Cardiac muscle cell (in vitro differentiated cells and primary cell): Measurements from ENCODE around the gene LRRC25. TPM values are rescaled to one million over a fixed set of nuclear protein-coding genes. Genes with fewer than 3 reads are reported as not detected.
A peak's percentile ranks its signal among the peaks of the same experiment; 100 is the strongest.
"Not testable (repeated sequence)": the region's sequence is repeated elsewhere in the genome, so short reads cannot be mapped to it uniquely, and the experiment has no call there.

ENCODE experiments used
- DNase-seq, 2 donors: peaks; one replicate each; pipeline versions ENCODE4 v3.0.0 to v3.0.0-alpha.2; 2010 to 2017; ENCODE audit warnings: low read depth in 1 of 2, low spot score in 1 of 2
- H3K27ac ChIP-seq: fragments of 200-600 bp; sonication (generic); 2 replicates; pipeline ENCODE4 v1.5.1; 2016
- H3K27me3 ChIP-seq: fragments of 200-600 bp; sonication (generic); 2 replicates; pipeline ENCODE4 v1.6.0; 2016; ENCODE audit warnings: control low read depth
- H3K36me3 ChIP-seq: fragments of 200-600 bp; sonication (generic); 2 replicates; pipeline ENCODE4 v1.5.1; 2016; ENCODE audit warnings: control low read depth
- H3K4me1 ChIP-seq: fragments of 200-600 bp; sonication (generic); 2 replicates; pipeline ENCODE4 v1.8.1; 2017; ENCODE audit warnings: low read depth, mild to moderate bottlenecking, mixed run types
- H3K4me3 ChIP-seq: fragments of 200-600 bp; sonication (generic); 2 replicates; pipeline ENCODE4 v1.5.1; 2016; ENCODE audit warnings: mild to moderate bottlenecking
- H3K9me3 ChIP-seq: fragments of 200-600 bp; sonication (generic); 2 replicates; pipeline ENCODE4 v1.5.1; 2017; ENCODE audit warnings: low read depth, mild to moderate bottlenecking, control low read depth
- polyA plus RNA-seq: library from polyadenylated mRNA; unstranded; fragments of >200 nt; fragmentation: Nextera tagmentation; extraction: Ambion mirVana; gene quantifications from 2 replicates; pipeline ENCODE4 v1.2.1, GENCODE V29; 2016
- total RNA-seq: library from RNA; depleted of rRNA; stranded (reverse); fragments of >200 nt; gene quantifications from 2 replicates; pipeline ENCODE4 v1.2.3, GENCODE V29; 2016
- TF ChIP-seq, protein P1 (sequence below): IDR thresholded peaks from 2 replicates; pipeline ENCODE4 v1.5.1; 2012; ENCODE audit warnings: low read depth, mild to moderate bottlenecking, low read length

LRRC25 gene
- total and polyA plus RNA-seq, 2 experiments from 2014 or later = not detected

DNA sequence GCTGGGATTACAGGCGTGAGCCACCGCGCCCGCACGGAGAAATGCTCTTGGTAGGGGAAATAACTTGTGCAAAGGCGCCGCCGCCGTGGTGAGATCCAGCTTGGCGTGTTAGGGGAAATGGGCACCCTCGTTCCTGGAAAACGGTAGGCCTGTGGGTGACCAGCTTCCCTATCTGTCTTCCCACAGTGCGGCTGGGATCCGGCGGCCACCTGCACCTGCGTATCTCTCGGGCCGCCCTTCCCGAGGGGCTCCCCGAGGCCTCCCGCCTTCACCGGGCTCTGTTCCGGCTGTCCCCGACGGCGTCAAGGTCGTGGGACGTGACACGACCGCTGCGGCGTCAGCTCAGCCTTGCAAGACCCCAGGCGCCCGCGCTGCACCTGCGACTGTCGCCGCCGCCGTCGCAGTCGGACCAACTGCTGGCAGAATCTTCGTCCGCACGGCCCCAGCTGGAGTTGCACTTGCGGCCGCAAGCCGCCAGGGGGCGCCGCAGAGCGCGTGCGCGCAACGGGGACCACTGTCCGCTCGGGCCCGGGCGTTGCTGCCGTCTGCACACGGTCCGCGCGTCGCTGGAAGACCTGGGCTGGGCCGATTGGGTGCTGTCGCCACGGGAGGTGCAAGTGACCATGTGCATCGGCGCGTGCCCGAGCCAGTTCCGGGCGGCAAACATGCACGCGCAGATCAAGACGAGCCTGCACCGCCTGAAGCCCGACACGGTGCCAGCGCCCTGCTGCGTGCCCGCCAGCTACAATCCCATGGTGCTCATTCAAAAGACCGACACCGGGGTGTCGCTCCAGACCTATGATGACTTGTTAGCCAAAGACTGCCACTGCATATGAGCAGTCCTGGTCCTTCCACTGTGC lies 9.1 kb downstream of the LRRC25 start:
- Histone ChIP-seq H3K4me3 (no peak overlapping the region), H3K9me3 (no peaks in the 10 kb centered on the region), H3K27ac (no peak overlapping the region), H3K4me1 (no peaks in the 10 kb centered on the region), H3K36me3 (no peaks in the 10 kb centered on the region), H3K27me3 (peaks cover 20% of the 10 kb centered on the region)
- TF ChIP-seq, protein P1, sequence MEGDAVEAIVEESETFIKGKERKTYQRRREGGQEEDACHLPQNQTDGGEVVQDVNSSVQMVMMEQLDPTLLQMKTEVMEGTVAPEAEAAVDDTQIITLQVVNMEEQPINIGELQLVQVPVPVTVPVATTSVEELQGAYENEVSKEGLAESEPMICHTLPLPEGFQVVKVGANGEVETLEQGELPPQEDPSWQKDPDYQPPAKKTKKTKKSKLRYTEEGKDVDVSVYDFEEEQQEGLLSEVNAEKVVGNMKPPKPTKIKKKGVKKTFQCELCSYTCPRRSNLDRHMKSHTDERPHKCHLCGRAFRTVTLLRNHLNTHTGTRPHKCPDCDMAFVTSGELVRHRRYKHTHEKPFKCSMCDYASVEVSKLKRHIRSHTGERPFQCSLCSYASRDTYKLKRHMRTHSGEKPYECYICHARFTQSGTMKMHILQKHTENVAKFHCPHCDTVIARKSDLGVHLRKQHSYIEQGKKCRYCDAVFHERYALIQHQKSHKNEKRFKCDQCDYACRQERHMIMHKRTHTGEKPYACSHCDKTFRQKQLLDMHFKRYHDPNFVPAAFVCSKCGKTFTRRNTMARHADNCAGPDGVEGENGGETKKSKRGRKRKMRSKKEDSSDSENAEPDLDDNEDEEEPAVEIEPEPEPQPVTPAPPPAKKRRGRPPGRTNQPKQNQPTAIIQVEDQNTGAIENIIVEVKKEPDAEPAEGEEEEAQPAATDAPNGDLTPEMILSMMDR = peak; percentile 92
- peak; percentile 66 to 82 for DNase-seq

DNA sequence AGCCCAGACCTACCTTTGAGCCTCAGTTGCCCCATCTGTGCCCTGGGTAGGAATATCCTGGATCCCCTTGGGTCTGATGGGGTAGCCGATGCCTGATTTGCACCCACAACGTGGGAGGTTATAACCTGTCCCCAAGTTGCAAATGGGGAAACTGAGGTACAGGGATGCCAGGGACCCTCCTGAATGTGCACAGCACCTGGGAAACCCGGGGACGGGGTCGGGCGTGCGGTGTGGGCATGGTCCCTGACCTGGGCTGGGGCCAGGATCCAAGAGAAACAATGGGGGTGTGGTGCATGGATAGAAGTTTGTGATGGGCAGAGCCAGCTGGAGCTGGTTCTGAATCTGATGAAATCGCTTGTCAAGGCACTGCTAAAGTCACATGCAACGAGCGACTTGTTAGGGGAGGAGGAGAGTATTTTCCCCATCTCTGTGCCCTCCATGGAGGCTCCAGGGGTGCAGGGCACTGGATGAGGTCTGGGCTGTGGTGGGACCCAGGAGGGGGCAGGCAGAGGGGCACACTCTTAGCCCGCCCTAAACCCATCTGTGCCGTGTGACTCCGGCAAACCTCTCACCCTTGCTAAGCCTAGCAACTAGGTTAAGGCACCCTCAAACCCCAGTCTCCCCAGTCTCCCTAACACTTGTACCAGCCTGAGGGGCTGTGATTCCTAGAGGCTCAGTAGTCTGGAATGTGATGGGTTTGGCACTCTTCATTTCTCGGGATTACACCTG lies 10.7 kb downstream of the LRRC25 start:
- no peak overlapping the region for H3K4me3 ChIP-seq
- peak in 1 of 2 donors; percentile 69 for DNase-seq
- H3K27ac ChIP-seq = no peak overlapping the region
- H3K9me3 ChIP-seq = no peaks in the 10 kb centered on the region
- peaks cover 20% of the 10 kb centered on the region for H3K27me3 ChIP-seq
- TF ChIP-seq, protein P1 = no peak
- no peaks in the 10 kb centered on the region for H3K4me1 ChIP-seq
- no peaks in the 10 kb centered on the region for H3K36me3 ChIP-seq

DNA sequence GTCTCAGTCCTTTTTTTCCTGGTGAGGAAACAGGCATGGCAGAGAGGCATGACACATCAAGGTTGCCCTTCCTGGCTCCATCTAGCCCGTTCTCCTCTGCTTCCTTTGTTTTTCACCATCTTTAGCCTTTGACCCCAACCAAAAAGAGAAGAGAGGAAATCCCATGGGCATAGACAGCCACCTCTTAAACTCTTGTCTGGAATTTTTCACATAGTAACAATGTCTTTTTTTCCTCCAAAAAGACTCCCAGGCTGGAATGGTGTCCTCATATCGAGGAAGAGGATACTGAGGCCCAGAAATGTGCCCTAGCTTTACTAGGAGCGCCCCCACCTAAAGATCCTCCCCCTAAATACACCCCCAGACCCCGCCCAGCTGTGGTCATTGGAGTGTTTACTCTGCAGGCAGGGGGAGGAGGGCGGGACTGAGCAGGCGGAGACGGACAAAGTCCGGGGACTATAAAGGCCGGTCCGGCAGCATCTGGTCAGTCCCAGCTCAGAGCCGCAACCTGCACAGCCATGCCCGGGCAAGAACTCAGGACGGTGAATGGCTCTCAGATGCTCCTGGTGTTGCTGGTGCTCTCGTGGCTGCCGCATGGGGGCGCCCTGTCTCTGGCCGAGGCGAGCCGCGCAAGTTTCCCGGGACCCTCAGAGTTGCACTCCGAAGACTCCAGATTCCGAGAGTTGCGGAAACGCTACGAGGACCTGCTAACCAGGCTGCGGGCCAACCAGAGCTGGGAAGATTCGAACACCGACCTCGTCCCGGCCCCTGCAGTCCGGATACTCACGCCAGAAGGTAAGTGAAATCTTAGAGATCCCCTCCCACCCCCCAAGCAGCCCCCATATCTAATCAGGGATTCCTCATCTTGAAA lies 11.5 kb downstream of the LRRC25 start, which contains the start of gene GDF15:
Gene GDF15, plus strand, starts transcription at position 484 of the 868 bp plus-strand sequence. Its CDS starts 32 bp downstream, at position 516.
- no peaks in the 10 kb centered on the region for H3K4me1 ChIP-seq
- no peak within 1 kb of the TSS for H3K27ac ChIP-seq
- no peak within 1 kb of the TSS for H3K4me3 ChIP-seq
- TF ChIP-seq, protein P1 = peak; percentile 80
- peaks cover 20% of the 10 kb centered on the region for H3K27me3 ChIP-seq
- no peaks in the 10 kb centered on the region for H3K36me3 ChIP-seq
- H3K9me3 ChIP-seq = no peaks in the 10 kb centered on the region
- peak; percentile 38 to 92 for DNase-seq

DNA sequence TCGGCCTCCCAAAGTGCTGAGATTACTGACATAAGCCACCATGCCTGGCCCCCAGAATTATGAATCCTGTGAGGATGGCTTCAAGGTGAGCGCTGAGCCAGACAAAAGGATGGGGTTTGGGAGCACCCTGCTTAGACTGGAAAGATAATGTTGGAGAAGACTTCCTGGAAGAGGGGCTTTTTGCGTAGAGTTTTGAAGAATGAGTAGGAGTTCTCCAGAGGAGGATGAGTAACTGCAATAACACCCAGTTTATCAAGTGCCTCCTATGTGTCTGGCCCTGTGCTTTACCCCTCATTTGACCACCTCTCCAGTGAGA lies 12.1 kb downstream of the LRRC25 start:
- no peak for DNase-seq
- no peak overlapping the region for H3K4me3 ChIP-seq
- peaks cover 20% of the 10 kb centered on the region for H3K27me3 ChIP-seq
- no peaks in the 10 kb centered on the region for H3K9me3 ChIP-seq
- no peaks in the 10 kb centered on the region for H3K4me1 ChIP-seq
- no peaks in the 10 kb centered on the region for H3K36me3 ChIP-seq
- TF ChIP-seq, protein P1 = no peak
- H3K27ac ChIP-seq = no peak overlapping the region

DNA sequence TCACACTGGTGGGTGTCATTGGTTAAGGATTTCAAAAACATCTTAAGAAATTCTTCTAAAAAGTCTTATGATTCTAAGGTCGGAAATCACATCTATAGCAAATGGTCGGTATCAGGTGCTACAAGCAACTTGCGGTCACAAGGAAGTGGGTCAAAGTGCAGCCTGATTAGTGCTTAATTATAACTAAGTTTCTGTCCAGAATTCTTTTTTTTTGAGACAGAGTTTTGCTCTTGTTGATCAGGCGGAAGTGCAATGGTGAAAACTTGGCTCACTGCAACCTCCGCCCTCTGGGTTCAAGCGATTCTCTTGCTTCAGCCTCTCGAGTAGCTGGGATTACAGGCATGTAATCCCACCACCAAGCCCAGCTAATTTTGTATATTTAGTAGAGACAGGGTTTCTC lies 12.6 kb downstream of the LRRC25 start:
- DNase-seq = no peak
- H3K27ac ChIP-seq = no peak overlapping the region
- H3K9me3 ChIP-seq = no peaks in the 10 kb centered on the region

DNA sequence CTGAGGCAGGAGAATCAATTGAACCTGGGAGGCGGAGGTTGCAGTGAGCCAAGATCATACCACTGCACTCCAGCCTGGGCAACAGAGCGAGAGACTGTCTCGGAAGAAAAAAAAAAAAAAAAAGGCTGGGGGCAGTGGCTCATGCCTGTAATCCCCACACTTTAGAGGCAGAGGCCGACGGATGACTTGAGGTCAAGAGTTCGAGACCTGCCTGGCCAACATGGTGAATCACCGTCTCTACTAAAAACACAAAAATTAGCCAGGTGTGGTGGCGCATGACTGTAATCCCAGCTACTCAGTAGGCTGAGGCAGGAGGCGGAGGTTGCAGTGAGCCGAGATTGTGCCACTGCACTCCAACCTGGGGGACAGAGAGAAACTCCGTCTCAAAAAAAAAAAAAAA lies 13.8 kb downstream of the LRRC25 start:
- not testable (repeated sequence) for DNase-seq

More for the DNA sequence above, 12.6 kb downstream of the LRRC25 start:
- Histone ChIP-seq H3K36me3 (no peaks in the 10 kb centered on the region), H3K27me3 (peaks cover 20% of the 10 kb centered on the region), H3K4me3 (no peak overlapping the region), H3K4me1 (no peaks in the 10 kb centered on the region)
- TF ChIP-seq, protein P1 = no peak

More for the DNA sequence above, 13.8 kb downstream of the LRRC25 start:
- not testable (repeated sequence) for H3K9me3 ChIP-seq, H3K4me1 ChIP-seq, H3K4me3 ChIP-seq, H3K36me3 ChIP-seq, H3K27ac ChIP-seq
- peaks cover 20% of the 10 kb centered on the region for H3K27me3 ChIP-seq
